Esophagus (tissue), 2 donors: ENCODE data around the gene SRSF9. TPM values are rescaled to one million over a fixed set of nuclear protein-coding genes. Genes with fewer than 3 reads are reported as not detected.
"Not testable (repeated sequence)": the region's sequence is repeated elsewhere in the genome, so short reads cannot be mapped to it uniquely, and the experiment has no call there.

Experiments used
- H3K27ac ChIP-seq, 2 donors: one replicate each; pipeline ENCODE4 v1.5.1; 2013; ENCODE audit warnings: low read depth in 2 of 2, mild to moderate bottlenecking in 2 of 2, inconsistent platforms in 1 of 2, low read length in 1 of 2, moderate library complexity in 1 of 2
- H3K27me3 ChIP-seq, 2 donors: one replicate each; pipeline ENCODE4 v1.6.1; 2013; ENCODE audit warnings: low read length in 2 of 2, control low read depth in 1 of 2, mild to moderate bottlenecking in 1 of 2; ENCODE audit not compliant: insufficient read depth in 2 of 2, control insufficient read depth in 1 of 2
- H3K36me3 ChIP-seq, 2 donors: one replicate each; pipeline ENCODE4 v1.6.1; 2013; ENCODE audit warnings: low read length in 1 of 2; ENCODE audit not compliant: control insufficient read depth in 2 of 2, insufficient read depth in 2 of 2
- H3K4me1 ChIP-seq, 2 donors: one replicate each; pipeline ENCODE4 v1.6.1; 2013; ENCODE audit warnings: low read length in 1 of 2; ENCODE audit not compliant: control insufficient read depth in 2 of 2, insufficient read depth in 2 of 2
- H3K4me3 ChIP-seq, 2 donors: one replicate each; pipeline ENCODE4 v1.5.1; 2013; ENCODE audit warnings: low read length in 2 of 2, mild to moderate bottlenecking in 2 of 2, low read depth in 1 of 2, moderate library complexity in 1 of 2
- H3K9me3 ChIP-seq, 2 donors: one replicate each; pipeline ENCODE4 v1.6.1; 2013; ENCODE audit warnings: mild to moderate bottlenecking in 2 of 2, low read depth in 1 of 2, low read length in 1 of 2, moderate library complexity in 1 of 2; ENCODE audit not compliant: control insufficient read depth in 2 of 2, insufficient read depth in 1 of 2
- WGBS, 2 donors: extraction: QIAGEN DNeasy Blood & Tissue Kit; methylation state at CpG; one replicate each; pipeline ENCODE4 v1.1.7; 2013; 5-methylcytosine and 5-hydroxymethylcytosine counted together
- polyA plus RNA-seq, 2 donors: library from polyadenylated mRNA; stranded (reverse); fragments of 200-250 nt; gene quantifications; one replicate each; pipeline ENCODE4 v1.2.3, GENCODE V29; 2013
- donor health status: healthy with polysubstance abuse.
- donor health status: Bipolar disorder and iron deficiency.

Gene SRSF9, protein sequence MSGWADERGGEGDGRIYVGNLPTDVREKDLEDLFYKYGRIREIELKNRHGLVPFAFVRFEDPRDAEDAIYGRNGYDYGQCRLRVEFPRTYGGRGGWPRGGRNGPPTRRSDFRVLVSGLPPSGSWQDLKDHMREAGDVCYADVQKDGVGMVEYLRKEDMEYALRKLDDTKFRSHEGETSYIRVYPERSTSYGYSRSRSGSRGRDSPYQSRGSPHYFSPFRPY
- 100 to 1,000 TPM; 119 to 133 TPM for polyA plus RNA-seq

DNA sequence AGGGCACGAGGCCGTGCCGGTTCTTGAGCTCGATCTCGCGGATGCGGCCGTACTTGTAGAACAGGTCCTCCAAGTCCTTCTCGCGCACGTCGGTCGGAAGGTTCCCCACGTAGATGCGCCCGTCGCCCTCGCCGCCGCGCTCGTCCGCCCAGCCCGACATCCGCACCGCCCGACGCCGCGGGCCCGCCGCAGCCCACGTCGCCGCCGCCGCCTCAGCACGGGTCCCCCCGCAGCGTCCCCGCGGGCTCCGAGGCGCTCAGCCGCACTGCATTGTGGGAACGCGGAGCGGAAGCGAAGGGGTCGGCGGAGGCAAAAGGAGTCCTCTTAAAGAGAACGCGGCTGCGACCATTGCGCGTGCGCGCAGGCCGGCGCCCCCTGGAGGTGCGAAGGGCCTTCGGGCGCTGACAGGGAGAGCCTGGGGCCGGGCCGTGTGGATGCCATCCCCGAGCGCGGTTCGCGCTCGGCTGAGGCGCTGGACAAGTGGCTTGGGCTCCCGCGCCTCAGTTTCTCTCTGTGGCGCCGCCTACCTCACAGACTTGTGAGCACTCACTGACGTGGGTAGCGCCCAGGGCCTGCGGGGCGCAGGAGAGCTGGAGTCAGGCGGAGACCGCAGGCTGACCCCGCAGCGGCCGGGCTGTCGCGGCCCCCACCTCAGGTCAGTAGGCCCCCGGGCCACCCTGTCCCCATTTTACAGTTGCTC is at the start of gene SRSF9:
TSS of gene SRSF9 (minus strand) at position 299 of the 700 bp plus-strand sequence. CDS start at position 160, 139 bp downstream.
- Histone ChIP-seq H3K9me3 (no peaks in the 10 kb centered on the region), H3K27me3 (no peaks in the 10 kb centered on the region), H3K36me3 (peaks cover 2 to 7% of the 10 kb centered on the region in 2 donors), H3K4me1 (peaks cover 0 to 7% of the 10 kb centered on the region in 2 donors), H3K27ac (peak within 1 kb of the TSS; percentile 89 to 93), H3K4me3 (peak within 1 kb of the TSS; percentile 94 to 95)
- WGBS, 2 donors: 0% methylated on average over 86 to 88 of the region's 88 CpGs

DNA sequence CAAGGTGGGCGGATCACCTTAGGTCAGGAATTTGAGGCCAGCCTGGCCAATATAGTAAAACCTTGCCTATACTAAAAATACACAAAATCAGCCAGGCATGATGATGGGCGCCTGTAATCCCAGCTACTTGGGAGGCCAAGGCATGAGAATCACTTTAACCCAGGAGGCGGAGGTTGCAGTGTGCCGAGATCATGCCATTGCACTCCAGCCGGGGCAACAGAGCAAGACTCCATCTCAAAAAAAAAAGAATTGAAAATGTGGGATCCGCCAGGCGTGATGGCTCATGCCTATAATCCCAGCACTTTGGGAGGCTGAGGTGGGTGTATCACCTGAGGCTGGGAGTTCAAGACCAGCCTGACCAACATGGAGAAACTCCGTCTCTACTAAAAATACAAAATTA is 49.8 kb upstream of the SRSF9 start:
- H3K4me3 ChIP-seq, H3K27ac ChIP-seq, H3K9me3 ChIP-seq, H3K36me3 ChIP-seq, H3K27me3 ChIP-seq, H3K4me1 ChIP-seq: not testable (repeated sequence)
- 96 to 98% methylated on average over 8 of the region's 8 CpGs for WGBS, 2 donors

DNA sequence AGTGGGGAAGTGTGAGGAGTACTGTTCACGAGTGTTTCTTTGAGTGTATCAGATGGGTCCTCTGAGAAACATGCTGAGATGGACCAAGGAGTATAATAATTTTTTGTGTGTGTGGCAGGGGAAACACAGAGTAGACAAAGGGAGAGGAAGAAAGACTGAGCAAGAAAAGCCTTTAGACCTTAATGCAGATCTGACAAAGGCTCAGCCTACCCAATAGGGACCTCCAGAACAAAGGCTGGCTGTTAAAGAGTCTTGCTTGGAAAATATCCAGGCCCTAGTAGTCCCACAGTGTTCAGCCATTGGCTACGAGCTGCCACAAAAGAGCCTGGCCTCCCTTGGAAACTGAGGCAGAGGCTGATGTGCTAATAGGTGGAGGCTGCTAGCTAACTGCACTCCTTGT is 45.9 kb upstream of the SRSF9 start:
- Histone ChIP-seq H3K27me3 (no peaks in the 10 kb centered on the region), H3K9me3 (no peaks in the 10 kb centered on the region), H3K27ac (no peak overlapping the region), H3K4me3 (no peak overlapping the region), H3K4me1 (no peaks in the 10 kb centered on the region), H3K36me3 (peaks cover 5 to 7% of the 10 kb centered on the region in 2 donors)
- 92 to 94% methylated on average over 2 of the region's 2 CpGs for WGBS, 2 donors

DNA sequence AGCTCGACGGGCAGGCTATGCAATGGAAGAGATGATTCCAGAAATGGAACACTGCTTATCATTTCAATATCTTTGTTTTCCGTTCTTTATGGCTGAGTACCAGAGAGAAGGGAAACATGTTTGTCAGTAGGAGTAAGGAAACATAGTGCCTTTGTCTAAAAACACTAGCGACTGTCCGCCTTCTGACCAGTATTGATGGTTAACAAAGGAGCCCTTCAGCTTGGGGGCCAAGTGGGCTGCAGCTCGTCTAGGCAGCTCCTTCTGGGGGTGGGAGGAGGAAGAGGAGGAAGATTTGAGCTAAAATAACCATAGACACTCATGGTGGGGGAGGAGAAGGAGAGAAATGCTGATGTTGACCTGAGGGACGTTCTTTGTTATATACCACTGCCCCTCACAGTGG is 44.5 kb upstream of the SRSF9 start:
- H3K27me3 ChIP-seq: no peaks in the 10 kb centered on the region
- H3K36me3 ChIP-seq: peaks cover 5 to 11% of the 10 kb centered on the region in 2 donors
- no peak overlapping the region for H3K27ac ChIP-seq
- 87 to 89% methylated on average over 7 of the region's 7 CpGs for WGBS, 2 donors
- H3K4me3 ChIP-seq: no peak overlapping the region
- H3K4me1 ChIP-seq: no peaks in the 10 kb centered on the region
- H3K9me3 ChIP-seq: no peaks in the 10 kb centered on the region

DNA sequence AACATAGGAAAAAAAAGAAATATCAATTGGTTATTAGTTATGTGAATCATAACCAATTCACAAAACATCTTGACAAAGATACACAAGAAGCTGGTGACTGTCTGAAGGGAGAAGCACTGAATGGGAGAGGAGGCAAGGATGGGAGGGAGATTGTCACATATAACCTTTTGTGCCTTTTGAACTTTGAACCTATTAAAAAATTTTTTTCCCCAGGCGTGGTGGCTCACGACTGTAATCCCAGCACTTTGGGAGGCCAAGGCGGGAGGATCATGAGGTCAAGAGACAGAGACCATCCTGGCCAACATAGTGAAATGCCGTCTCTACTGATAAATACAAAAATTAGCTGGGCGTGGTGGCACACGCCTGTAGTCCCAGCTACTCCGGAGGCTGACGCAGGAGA is 39.0 kb upstream of the SRSF9 start:
- Histone ChIP-seq H3K27me3 (no peaks in the 10 kb centered on the region), H3K36me3 (peaks cover 5 to 6% of the 10 kb centered on the region in 2 donors), H3K4me1 (no peaks in the 10 kb centered on the region), H3K9me3 (no peaks in the 10 kb centered on the region), H3K4me3 (no peak overlapping the region), H3K27ac (no peak overlapping the region)
- 92 to 94% methylated on average over 8 of the region's 8 CpGs for WGBS, 2 donors

DNA sequence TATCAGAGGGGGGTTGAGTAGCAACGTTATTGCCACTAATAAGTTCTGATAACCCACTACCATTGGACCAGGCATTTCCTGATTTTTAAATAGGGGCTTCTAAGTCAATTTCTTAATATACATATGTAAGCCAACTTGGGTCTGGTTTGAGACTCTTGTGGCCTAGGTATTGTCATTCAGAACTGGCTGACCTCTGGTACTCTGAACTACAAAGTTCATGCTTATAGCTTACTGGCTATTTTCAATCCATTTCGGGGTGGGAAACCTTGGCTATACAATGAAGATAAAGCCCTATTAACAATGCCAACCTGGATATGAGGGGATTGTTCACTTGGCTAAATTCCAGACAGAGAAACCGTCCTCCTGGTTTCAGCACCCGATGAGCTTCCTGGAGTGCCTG is 35.0 kb upstream of the SRSF9 start:
- no peaks in the 10 kb centered on the region for H3K4me1 ChIP-seq
- 85% methylated on average over 4 of the region's 4 CpGs for WGBS, 2 donors
- no peaks in the 10 kb centered on the region for H3K9me3 ChIP-seq
- H3K27me3 ChIP-seq: no peaks in the 10 kb centered on the region
- H3K4me3 ChIP-seq: no peak overlapping the region
- no peak overlapping the region for H3K27ac ChIP-seq
- H3K36me3 ChIP-seq: peaks cover 3 to 8% of the 10 kb centered on the region in 2 donors

DNA sequence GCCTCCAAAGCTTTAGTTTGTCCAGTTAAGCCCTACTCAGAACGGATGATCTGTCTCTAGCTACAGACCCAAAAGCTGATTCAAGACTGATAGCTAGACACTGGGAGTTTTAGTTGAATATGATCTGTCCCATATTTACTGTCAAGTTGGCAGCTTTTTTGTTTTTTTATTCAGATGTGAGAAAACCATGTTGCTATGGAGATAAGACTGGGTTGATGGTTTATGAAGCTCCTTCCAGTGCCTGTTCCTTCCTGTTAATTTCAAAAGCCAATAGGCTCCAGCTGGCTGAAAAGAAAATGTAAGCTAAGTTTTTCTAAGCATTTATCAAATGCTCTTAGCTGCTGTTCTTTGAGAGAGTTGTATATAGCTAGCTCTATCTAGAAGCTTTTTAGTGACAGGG is 31.0 kb upstream of the SRSF9 start:
- Histone ChIP-seq H3K36me3 (peaks cover 0 to 8% of the 10 kb centered on the region in 2 donors), H3K27me3 (no peaks in the 10 kb centered on the region), H3K4me3 (no peak overlapping the region), H3K9me3 (no peaks in the 10 kb centered on the region), H3K4me1 (no peaks in the 10 kb centered on the region), H3K27ac (no peak overlapping the region)
- WGBS, 2 donors: 64 to 66% methylated on average over 1 of the region's 1 CpG

DNA sequence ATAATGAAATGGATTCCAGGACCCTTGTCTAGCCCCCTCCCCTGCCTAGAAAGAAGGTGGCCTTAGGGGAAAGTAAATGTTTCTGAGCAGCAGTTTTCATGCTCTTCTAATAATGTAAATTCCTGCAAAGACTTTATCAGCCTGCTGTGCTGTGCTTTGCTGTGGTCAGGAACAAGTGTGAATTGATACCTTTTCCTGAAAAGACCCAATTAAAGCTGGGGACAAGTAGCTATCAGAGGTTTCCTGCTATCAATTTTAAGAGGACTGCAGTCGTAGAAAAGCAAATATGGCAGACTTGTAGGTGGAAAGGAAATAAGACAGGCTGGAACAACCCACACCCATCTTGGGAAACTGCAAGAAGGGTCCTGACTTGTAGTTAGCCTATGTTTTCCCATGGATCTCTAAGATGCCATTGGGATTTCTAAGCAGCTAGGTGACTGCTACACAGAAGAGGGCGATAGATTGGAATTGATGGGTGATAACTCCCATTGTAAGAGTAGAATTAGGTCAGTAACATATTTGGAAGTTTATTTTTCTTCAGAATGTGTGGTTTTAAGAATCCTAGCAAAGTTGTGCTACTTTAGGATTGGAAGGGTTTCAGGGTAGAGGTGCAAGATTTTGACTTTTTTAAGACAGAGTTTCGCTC is 29.4 kb upstream of the SRSF9 start:
- Histone ChIP-seq H3K27me3 (no peaks in the 10 kb centered on the region), H3K4me3 (no peak overlapping the region), H3K9me3 (no peaks in the 10 kb centered on the region), H3K36me3 (peaks cover 0 to 4% of the 10 kb centered on the region in 2 donors), H3K27ac (no peak overlapping the region), H3K4me1 (peaks cover 0 to 3% of the 10 kb centered on the region in 2 donors)
- 81 to 82% methylated on average over 3 of the region's 3 CpGs for WGBS, 2 donors

DNA sequence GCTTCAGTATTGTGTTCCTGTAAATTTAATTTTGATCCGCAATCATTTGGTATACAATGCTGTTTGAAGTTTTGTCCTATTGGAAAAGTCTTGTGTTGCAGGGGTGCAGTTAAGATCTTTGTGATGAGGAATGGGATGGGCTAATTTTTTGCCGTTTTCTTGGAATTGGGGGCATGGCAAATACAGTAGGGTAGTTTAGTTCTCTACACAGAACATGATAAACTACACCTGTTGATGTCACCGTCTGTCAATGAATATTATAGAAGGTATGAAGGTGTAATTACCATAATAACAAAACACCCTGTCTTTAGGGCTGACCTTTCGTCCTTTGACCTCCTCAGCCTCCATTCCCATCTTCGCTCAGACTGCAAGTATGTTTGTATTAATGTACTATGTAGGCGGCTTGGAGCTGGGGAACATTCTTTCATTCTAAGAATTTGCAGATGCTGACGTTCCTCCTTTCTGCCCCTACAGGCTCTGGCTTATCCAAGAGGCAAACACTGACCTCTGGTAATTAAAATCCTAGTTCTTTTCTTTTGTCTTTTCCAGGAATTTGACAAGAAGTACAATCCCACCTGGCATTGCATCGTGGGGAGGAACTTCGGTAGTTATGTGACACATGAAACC is 28.1 kb upstream of the SRSF9 start:
- Histone ChIP-seq H3K36me3 (no peaks in the 10 kb centered on the region), H3K27ac (no peak overlapping the region), H3K4me3 (peak overlapping the region; percentile 77 to 93)

More for the DNA sequence above, 28.1 kb upstream of the SRSF9 start:
- Histone ChIP-seq H3K9me3 (no peaks in the 10 kb centered on the region), H3K27me3 (no peaks in the 10 kb centered on the region), H3K4me1 (peaks cover 0 to 3% of the 10 kb centered on the region in 2 donors)
- 14 to 16% methylated on average over 9 of the region's 9 CpGs for WGBS, 2 donors
